AG20443 (cell line): ENCODE results near the gene TSPAN9.
A peak's percentile ranks its signal among the peaks of the same experiment; 100 is the strongest.

ENCODE experiments used
- DNase-seq: peaks from one replicate; pipeline ENCODE4 v3.0.0; 2012; ENCODE audit warnings: low spot score, mixed read lengths

The TSPAN9 gene

DNA sequence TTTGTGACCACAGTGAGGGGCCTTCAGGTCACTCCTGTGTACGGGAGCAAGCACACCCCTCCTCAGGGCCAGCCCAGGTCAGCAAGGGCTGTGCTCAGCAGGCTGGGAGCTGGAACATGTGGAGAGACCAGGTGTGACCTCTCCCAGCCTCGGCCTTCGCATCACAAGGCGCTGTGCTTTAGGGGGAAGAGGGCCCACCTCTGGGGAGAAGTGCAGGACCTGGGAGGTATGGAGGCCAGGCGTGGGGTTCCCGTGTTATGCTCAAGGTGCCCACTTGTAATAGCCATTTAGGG, 219.2 kb downstream of the TSPAN9 start:
- DNase-seq = no peak

DNA sequence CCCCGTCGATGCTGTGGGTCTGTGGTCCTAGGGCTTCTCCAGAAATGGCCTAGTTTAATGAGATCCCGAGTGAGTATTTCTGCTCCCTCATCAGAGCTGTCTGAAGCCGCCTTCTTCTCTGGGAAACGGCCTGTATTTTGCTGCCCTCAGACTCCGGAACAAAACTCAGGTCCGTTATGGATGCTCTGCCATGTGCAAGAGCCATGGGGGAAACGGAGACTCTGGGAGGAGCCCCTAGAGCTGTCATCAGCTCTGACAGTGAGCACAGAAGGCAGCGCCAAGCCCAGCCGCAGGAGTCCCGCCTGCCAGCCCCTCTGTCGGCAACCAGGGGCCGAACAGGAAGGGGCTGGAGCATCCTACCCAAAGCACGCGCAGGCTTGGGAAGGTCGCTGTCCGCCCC, 221.4 kb downstream of the TSPAN9 start:
- no peak for DNase-seq

DNA sequence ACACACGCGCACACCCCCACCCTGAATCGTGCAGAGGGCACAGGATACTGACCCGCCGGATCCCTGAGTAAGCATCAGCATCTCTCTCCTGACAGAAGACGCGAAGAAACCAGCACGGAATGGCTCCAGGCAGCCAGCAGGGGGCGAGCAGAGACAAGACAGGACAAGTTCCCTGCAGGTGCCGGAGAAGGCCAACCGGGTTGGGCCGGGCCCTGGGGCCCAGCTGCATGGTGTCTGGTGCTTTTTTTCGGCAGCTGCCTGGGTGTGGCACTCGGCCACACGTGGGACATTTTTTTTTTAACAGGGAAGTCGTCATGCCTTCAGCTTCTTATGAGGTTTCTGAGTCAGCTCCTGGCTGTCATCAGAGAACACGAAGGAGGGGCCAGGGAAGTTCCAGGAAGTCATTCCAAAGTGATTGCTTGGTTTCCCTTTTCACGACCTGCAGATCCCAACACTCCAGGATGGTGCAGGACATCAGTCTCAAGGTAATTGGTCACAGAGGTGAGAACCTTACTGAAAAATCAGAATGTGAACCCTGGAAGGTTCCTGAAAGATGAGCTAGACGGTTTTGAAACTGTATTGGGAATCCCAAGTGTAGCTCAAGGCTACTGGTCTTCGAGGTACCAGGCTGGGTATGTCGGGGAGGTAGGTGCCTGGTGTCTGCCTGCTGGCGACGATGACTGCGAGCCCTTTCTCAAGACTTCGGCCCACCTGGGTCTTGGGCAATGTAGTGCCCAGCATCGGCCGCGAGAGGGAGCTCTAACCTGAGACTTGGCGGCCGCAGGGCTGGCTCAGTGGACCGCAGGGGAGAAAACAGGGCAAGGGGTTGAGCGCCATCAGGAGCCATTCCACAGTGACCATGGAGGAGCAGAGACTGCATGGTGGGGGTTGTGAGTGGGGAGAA, 223.0 kb downstream of the TSPAN9 start:
- peak; percentile 93 for DNase-seq

DNA sequence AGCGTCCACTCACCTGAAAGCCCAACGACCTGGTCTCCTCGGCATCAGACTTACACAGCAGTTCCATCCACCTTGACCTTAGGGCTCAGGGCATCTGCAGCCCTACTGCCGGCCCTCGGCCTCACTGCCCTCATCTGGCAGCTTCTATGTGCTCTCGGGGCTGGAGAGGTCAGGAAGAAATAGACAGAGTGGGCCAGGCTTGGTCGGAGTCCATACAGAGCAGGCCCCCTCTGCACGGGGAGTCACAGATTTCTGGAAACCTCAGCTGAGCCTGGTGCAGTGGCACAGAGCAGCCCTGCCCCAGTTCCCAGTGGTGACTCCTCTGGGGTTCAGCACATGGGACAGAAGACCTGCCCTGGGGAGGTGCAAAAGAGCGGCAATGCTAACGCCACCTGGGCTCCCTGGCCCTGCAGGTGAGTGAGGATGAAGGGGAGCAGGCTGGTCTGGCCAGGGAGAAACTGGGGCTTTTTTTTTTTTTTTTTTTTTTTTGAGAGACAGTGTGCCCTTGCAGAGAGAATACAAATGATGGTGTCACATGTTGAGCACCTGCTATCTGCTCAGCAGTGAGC, 223.7 kb downstream of the TSPAN9 start:
- DNase-seq = no peak

DNA sequence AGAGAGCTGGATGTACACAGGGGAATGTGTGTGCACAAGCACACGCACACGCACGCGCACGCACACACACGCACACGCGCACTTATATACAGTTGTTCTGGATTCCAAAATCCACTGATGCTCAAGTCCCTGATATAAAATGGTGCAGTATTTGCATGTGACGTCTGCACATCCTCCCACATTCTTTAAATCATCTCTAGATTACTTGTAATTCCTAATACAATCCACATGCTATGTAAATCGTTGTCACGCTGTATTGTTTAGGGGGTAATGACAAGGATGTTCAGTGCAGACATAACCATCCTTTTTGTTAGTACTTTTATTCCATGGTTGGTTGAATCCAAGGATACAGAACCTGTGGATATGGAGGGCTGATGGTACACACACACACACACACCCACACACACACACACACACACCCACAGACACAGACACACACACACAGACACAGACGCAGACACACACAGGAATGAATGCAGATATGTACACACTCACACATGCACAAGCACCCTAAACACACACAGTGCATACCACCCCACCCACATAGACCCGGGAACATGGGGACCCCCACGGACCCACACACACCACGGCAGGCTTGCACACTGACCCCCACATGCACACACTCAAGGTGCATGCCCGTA, 225.3 kb downstream of the TSPAN9 start:
- no peak for DNase-seq

DNA sequence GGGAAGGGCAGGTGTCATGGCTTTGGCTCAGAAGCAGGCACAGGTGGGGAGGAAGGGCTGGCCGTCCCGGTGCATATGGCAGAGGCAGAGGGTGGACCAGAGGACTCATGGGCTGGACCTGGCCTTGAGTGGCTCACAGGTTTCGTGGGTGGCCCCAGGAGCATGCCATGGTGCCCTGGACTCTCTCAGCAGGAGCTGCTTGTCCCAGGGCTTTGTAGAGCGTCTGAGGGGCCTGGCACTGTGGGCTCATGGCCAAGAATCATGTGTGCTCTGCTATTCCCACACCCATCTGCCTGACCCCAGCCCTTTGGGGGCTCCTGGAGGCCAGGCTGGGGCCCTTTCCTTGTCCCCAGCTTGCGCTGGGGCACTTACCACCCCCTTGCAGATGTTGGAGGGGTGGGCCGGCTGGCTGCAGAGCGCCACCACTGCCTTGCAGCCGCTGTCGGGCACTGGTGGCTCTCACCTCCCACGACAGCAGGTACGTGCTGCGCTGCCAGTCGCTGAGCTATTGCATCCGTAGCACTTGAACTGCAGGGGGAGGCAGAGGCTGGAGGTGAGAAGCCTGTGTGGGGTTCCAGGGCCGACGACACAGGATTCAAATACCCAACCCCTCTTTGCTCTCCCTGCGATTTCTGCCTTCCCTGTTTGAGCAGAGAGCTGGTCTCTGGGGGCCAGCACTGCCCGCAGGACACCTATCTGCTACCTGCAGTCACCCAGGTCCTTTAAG, 226.4 kb downstream of the TSPAN9 start:
- DNase-seq = no peak

DNA sequence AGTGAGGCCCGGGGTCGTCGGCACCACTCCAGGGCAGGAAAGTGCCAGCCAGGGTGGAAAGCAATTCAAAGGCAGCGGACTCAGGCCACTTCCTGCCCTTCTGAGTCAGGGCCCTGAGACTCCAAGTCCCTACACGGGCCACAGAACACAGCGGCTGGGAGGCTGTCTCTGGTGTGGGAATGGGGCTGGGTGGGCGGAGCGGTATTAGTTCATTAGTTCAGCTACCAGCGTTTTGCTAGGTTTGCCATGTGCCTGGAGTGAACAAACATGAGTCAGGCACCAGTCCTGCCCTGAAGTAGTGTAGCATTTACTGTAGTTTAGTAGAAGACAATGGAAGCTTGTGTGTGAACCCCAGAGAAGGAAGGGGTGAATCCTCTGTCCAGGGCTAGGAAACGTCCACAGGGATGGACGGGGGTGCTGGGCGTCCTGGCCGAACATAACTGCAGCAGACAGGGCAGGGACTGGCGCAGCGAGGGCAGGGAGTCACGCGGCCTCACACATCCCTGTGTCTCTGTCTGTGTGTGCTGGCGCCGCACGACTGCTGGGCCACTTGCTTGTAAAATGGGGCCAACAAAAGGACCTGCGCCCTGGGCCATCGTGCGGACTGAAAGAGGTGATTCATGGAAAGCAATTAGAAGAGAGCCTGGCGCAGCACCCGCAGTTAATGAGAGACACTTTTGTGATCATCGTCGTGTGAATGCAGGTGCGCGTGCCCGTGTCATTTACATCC, 227.4 kb downstream of the TSPAN9 start:
- peak; percentile 72 for DNase-seq

DNA sequence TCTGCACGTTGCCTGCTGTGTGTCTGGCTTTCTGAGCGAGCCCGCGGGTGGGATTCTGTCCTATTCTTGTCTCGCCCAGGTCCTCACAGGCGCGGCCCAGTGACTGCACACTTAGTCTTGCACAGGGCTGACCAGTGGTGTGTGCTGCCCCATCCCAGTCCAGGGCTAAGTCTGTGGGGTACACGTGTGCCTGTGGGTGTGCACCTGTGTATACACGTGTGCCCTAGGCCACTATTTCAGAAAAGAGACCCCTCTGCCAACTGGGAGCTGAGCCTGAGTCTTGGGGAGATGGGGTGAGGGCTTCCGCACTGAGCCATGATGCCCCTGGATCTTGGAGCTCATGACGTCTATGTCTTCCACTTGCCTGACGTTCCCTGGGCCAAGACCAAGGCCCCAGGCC, 228.3 kb downstream of the TSPAN9 start:
- DNase-seq = no peak

DNA sequence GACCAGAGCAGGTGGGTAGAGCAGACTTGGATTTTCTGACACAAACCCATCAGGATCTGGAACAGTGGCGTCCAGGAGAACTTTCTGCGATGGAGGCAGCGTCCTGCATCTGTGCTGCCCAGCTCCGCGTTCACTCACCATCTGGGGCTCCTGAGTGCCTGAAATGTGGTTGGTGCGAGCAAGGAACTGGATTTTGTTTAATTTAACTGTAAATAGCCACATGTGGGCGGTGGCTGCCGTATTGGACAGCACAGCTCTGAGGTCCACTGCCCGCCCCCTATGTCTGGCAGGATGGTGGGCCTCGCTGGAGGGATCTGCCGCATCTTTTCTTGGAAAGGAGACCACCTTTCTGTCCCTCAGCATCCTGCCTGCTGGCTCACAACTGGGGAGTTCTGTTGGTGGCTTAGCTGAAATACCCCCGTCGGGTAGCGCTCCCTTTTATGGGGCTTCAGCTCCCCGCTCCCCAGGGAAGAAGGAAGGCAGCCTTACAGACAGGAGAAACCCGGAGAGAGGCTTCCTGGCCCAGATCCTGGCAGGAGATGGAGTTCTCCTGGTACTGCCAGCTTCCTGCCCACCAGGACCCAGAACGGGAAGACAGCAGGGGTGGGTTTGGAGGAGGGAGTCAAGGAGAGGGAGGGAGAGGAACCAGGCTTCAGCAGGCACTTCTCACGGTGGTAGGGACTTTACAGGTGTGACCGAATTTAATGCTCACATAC, 228.9 kb downstream of the TSPAN9 start:
- no peak for DNase-seq

DNA sequence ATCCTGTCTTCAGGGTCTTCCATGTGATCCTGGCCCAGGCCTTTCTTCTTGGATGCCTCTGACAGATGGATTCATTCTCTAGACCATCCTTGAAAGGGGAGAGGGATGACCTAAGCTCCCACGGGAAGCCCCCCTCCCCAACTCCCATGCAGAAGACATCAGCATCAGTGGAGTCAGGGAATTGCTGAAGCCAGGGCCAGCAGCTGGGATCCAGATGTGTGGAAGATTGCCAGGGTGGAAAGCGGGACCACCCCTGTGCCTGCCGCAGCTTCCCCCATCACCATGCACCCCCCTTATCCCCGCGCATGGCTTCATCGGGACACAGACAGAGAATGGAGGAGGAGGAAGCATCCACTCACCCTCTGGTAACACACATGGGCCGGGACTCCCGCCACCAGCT, 230.2 kb downstream of the TSPAN9 start:
- no peak for DNase-seq

DNA sequence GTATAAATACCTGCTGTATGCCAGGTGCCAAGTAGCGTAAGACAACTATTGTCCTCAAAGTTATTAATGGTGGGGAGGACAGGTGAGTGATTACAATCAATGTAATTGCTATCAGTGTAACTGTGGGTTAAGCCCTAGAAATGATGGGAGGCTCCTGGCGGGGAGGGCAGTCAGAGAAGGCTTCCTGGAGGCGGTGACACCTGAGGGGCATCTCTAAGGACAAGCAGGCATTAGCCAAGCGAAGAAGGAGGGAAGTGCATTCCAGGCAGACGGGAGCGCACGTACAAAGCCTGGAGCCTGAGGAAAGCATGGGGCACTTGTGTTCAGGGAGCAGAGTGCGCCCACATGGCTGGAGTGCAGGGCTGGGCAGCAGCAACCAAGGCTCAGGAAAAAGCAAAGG, 230.9 kb downstream of the TSPAN9 start:
- no peak for DNase-seq

DNA sequence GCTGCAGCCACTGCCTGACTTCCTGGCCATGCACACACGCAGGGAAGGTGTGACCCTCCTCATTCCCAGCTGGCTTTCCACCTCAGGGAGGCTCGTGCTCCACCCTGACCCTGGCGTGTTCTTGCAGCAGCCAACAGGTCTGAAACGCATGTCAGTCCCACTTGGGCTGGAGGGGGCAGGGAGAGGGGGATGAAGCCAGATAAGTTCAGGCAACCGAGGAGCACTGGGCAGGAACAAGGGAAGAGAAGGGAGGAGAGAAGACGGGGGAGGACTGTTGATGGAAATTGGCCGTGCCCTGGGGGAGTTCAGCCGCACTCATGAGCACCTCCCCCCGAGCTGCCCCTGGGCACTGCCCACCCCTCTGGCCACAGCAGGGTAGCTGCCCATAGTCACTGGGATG, 231.4 kb downstream of the TSPAN9 start:
- DNase-seq = no peak

DNA sequence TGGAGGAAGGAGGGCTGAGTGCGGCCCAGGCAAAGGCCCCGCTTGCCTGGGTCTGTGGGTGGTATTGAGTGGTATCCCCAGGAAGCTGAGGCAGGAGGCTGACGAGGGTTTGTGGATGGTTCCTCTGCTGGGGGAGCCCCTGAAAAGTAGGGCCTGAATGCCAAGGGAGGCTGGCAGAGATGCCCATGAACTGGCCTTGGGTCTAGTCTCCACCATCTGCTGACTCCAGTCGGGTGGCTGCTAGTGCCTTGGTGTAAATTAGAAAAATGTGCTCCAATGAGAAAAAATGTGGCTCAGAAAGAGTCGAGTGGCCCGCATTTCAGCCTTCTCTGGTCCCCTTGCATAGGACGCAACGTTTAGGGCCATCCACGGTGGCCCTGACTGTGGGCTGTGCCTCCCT, 232.6 kb downstream of the TSPAN9 start:
- no peak for DNase-seq

DNA sequence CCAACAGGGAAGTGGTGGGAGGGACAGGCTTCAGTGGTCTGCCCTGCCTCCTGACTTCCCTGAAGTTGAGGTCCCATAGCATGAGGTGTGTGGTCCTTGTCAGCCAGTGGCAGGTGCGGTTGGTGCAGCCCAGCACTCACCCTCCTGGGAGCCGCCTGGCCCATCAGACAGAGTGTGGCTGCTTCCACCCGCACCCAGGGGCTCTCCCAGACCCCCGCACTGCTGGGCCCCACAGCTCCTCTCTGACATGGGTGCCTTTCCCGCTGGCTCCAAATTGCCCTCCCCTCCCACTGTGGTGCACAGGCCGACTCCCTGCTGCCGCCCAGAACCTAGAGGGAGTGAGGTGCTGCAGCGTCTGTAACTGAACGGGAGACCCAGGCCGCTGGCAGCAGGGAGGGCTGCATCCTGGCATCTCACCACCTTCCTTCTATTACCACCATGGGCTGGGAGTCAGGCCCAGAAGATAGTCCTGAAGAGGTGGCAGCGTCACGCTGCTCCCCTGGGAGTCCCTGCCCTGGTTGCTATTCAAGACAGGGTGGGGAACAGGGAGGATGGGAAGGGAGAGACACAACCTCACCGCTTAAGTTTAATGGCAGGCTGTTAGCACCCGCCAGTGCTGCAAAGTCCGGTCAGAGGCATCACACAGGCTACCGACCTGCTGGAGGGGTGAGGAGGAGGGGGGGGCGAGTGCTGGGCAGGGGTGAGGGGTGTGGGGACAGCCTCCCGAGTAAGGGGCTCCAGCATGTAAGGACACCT, 233.3 kb downstream of the TSPAN9 start:
- no peak for DNase-seq

DNA sequence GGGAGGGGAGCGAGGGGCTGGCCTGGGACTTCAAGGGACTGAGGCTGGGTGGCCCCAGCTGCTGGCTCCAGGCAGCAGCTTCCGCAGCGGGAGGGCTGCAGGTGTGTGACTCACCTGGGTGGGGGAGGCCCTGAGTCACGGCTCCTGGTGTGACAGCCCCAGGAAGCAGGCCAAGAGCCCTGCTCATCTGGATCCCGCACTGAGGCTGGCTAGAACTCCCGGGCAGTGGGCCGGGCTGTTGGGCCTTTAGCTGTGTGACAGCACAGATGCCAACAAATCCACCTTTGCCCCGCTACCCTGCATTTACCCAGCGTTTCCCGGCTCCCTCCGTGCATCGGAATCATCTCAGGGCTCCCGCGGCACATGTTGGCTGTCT, 233.8 kb downstream of the TSPAN9 start:
- DNase-seq = no peak

DNA sequence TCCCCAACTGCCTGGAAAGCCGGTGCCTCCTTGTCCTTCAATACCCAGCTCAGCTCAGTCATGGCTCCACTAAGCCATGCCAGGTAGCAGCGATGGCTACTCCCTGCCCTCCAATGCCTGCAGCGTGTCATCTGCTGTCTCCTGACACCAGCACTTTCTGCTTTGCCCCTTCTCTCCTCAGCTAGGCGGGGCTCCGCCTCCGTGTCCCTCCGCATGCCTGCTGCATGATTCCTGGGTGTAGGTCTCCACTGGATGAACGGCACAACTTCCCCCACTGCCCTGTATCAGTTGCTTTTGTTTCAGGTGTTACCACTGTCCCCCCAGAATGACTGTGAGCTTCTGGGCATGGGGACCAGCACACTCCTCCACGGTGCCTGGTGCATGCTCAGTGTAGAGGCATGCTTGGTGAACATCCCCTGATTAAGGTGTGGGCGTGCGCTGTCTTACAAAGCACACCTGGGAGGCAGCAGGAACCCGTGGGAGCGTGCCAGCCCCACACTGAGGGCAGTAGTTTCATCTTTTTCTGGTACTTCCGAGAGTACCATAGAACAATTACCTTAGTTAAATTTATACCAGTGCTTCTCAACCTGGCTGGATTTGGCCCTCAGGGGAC, 234.4 kb downstream of the TSPAN9 start:
- DNase-seq = no peak

DNA sequence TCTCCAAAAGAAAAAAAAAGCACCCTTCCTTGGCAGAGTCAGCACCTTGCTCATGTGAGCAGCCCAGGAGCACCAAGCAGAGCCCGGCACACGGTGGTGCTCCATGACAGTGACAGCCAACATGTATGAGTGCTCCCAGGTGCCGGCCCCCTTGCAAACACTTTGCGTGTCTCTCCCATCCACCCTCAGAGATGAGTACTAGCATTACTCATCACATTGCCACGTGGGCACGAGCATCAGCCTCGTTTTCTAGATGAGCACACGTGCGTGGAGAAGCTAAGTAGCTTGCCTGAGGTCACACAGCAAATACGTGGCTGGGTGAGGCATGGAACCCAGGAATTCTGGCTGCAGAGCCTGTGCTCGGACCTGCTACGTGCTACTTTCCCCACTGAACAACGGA, 235.9 kb downstream of the TSPAN9 start:
- peak; percentile 61 for DNase-seq

DNA sequence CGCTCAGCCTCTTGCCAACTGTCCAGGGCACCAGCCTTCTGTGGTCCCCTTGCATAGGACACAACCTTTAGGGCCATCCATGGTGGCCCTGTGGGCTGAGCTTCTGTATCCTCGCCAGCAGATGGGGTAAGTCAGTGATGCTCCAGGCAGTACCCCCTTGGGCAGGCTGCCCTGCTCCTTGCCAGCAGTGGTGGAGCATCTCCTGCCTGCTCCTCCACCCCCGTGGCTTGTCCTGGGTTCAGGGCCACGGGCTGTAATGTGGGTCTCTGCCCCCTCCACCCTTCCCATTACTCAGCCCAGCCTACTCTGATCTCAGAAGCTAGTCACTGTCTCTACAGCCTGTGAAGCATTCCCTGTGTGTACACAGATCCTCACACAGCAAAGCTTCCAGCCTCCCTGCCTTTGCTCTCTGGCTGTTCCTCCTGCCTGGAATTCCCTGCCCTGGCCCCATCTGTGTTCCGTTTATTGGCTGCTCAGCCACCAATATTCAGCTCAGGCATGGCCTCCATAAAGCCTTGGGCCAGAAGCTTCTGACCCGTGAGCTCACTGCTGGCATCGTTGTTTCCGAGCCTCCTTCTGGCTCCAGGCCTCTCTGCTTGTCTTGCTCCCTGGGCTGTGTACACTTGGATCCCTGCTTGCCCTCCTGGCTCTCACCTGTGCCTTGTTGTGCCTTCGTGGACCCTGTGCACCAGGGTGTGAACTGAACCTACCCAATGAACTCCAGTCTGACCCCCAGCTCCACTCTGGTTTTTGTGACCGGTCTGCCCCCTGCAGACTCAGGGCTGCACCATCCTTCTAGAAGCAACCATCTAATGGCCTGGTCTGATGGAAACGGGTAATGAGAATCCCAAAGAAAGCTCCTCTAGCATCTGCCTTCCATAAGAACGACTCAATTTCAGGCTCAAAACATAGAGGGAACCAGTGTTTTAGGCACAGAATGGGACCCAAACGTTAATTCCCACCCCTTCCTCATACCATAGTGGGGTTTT, 236.8 kb downstream of the TSPAN9 start:
- peak; percentile 39 for DNase-seq

DNA sequence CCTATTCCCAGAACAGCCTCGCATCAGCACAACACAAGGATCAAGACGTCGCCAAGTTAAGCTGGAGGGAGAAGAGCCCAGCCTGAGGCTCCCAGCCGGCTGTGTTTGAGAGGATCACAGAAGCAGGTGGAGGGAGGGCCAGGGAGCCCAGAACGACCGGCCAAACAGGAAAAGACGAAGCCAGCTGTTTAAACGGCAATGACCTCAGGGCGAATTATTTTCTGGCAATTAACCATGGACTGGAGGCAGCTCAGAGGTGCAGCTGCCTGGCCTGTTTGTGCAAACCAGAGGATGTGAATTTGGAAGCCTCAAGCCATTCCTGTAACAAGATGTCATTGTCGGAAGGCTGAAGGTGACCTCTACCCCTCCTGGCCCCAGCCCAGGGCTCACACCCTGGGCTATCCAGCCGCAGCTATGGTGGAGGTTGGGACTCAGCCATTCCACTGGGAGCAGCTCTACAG, 238.1 kb downstream of the TSPAN9 start:
- DNase-seq = no peak
